HG03135 (cell line): ENCODE results near the gene CBARP.

ENCODE experiments used
- ATAC-seq: cut with Tn5 transposase; IDR thresholded peaks from one replicate; pipeline ENCODE4 v1.9.1; 2021; ENCODE audit warnings: mild to moderate bottlenecking, moderate library complexity; ENCODE audit not compliant: unreplicated experiment

CBARP gene

GRCh38 chr19:1237754-1238368 lies at the start of gene CBARP:
CBARP (minus strand) TSS chr19:1238005; CDS start chr19:1236100, 1,905 bp downstream.
- no peak for ATAC-seq

- no peak for ATAC-seq
These were observed 48.9 kb upstream of the CBARP start for GRCh38 chr19:1286487-1287353.

GRCh38 chr19:1285737-1286360 lies 48.0 kb upstream of the CBARP start, which contains the start of gene EFNA2:
EFNA2 (plus strand) TSS chr19:1285873; CDS start chr19:1286169, 296 bp downstream.
- no peak for ATAC-seq

GRCh38 chr19:1284979-1285736 lies 47.4 kb upstream of the CBARP start:
- no peak for ATAC-seq

GRCh38 chr19:1284293-1284978 lies 46.6 kb upstream of the CBARP start:
- no peak for ATAC-seq

GRCh38 chr19:1283917-1284292 lies 46.1 kb upstream of the CBARP start:
- ATAC-seq: no peak

GRCh38 chr19:1283207-1283916 lies 45.6 kb upstream of the CBARP start:
- no peak for ATAC-seq

GRCh38 chr19:1282588-1283206 lies 44.9 kb upstream of the CBARP start:
- ATAC-seq: no peak

GRCh38 chr19:1281569-1282287 lies 43.9 kb upstream of the CBARP start:
- ATAC-seq: no peak

GRCh38 chr19:1280636-1281568 lies 43.1 kb upstream of the CBARP start:
- ATAC-seq: no peak

- ATAC-seq: no peak
These were observed 42.1 kb upstream of the CBARP start for GRCh38 chr19:1279782-1280341.

GRCh38 chr19:1278713-1279660 lies 41.2 kb upstream of the CBARP start:
- ATAC-seq: no peak

- no peak for ATAC-seq
These were observed 40.3 kb upstream of the CBARP start for GRCh38 chr19:1278074-1278473.

GRCh38 chr19:1277061-1277460 lies 39.3 kb upstream of the CBARP start:
- ATAC-seq: no peak

- no peak for ATAC-seq
These were observed 38.8 kb upstream of the CBARP start for GRCh38 chr19:1276628-1277022.

- ATAC-seq: no peak
These were observed 38.3 kb upstream of the CBARP start for GRCh38 chr19:1275976-1276627.
